ENCODE data around the gene AADACL2. TPM values are rescaled to one million over a fixed set of nuclear protein-coding genes. Genes with fewer than 3 reads are reported as not detected.
A peak's percentile ranks its signal among the peaks of the same experiment; 100 is the strongest.

The AADACL2 gene
- total RNA-seq, 1 donor from 2014 or later = not detected

DNA sequence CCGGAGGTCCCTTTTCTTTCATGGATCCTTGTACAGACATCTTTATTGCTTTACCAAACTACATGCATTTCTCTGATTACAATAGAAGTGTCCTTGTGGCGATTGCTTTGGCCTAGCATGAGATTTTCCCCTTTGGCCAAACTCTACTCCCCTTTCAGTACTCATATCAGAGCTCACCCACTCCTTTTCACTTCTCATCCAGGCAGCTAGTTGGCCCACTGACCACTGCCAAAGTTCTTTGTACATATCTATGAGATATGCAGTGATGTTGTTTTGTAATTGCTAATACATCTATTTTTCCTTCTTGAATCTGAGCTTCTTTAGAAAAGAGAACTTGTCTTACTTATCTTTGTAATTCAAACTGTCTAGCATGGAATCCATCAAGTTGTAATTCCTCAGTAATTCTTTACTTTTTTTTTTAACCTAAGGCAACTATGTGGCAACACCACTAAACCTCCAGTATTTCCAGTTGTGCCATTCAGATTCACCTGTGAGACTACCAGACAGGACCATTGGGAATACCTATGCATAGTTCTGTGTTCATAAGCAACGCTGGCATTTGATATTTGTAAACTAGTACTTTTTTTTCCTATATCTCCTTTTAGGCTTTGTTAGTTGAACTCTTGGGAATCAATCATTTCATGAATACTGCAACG lies 39.2 kb downstream of the AADACL2 start:
- TF ChIP-seq, protein P1, sequence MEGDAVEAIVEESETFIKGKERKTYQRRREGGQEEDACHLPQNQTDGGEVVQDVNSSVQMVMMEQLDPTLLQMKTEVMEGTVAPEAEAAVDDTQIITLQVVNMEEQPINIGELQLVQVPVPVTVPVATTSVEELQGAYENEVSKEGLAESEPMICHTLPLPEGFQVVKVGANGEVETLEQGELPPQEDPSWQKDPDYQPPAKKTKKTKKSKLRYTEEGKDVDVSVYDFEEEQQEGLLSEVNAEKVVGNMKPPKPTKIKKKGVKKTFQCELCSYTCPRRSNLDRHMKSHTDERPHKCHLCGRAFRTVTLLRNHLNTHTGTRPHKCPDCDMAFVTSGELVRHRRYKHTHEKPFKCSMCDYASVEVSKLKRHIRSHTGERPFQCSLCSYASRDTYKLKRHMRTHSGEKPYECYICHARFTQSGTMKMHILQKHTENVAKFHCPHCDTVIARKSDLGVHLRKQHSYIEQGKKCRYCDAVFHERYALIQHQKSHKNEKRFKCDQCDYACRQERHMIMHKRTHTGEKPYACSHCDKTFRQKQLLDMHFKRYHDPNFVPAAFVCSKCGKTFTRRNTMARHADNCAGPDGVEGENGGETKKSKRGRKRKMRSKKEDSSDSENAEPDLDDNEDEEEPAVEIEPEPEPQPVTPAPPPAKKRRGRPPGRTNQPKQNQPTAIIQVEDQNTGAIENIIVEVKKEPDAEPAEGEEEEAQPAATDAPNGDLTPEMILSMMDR (IDR thresholded peaks at IDR 0.05; ENCODE audit: borderline replicate concordance) = no peak
- no peak for DNase-seq
- H3K27ac ChIP-seq (replicated peaks) = peak overlapping the region; percentile 80
- no peaks in the 10 kb centered on the region for H3K9me3 ChIP-seq (replicated peaks)
- H3K4me1 ChIP-seq = peaks cover 51% of the 10 kb centered on the region
- no peaks in the 10 kb centered on the region for H3K36me3 ChIP-seq
- no peaks in the 10 kb centered on the region for H3K27me3 ChIP-seq (ENCODE audit: low read depth)
- H3K4me3 ChIP-seq = no peak overlapping the region
- intact Hi-C loops (cut with micrococcal nuclease) = no loop called here

DNA sequence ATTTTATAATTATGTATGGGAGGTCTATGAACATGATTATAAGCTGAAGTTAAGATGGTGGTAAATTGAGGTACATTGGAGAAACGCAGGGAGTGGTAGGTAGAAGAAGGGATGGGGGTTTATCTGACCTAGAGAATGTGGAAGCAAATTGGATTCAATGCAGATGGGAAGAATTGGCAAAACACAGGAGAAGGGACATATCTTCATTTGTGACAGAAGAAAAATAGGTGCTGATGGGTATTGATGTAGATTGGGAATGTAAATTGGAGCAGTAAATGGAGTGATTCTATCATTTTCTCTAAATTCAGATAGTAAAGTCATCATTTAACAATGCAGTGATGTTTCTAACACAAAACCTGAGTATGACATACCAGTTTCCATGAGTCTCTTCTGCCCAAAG lies 40.5 kb downstream of the AADACL2 start:
- Histone ChIP-seq H3K4me3 (no peak overlapping the region), H3K4me1 (peaks cover 42% of the 10 kb centered on the region), H3K27ac (replicated peaks) (no peak overlapping the region), H3K36me3 (no peaks in the 10 kb centered on the region), H3K27me3 (ENCODE audit: low read depth) (no peaks in the 10 kb centered on the region), H3K9me3 (replicated peaks) (no peaks in the 10 kb centered on the region)
- intact Hi-C loops (cut with micrococcal nuclease) = no loop called here
- TF ChIP-seq, protein P1 (IDR thresholded peaks at IDR 0.05; ENCODE audit: borderline replicate concordance) = no peak
- no peak for DNase-seq

DNA sequence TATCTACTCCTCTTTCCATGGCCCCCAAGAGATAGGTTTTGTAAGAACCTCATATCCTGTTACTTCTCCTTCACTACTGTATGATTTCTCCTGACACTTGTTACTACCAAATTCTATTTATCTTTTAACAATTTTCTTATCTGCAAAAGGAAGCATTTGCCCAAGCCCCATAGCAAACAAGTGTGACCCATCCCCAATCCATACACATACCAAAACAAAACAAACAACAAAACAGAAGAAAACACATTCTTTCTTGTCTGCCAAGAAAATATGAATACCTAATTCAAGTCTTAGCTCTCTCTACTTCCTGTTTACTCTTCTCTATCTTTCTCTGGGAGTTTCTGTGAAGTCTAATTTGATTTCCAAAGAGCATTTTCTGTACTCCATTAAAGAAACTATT lies 41.2 kb downstream of the AADACL2 start:
- no peak for DNase-seq
- TF ChIP-seq, protein P1 (IDR thresholded peaks at IDR 0.05; ENCODE audit: borderline replicate concordance) = no peak
- Histone ChIP-seq H3K27me3 (ENCODE audit: low read depth) (no peaks in the 10 kb centered on the region), H3K4me3 (no peak overlapping the region), H3K27ac (replicated peaks) (no peak overlapping the region), H3K9me3 (replicated peaks) (no peaks in the 10 kb centered on the region), H3K36me3 (no peaks in the 10 kb centered on the region), H3K4me1 (peaks cover 35% of the 10 kb centered on the region)
- intact Hi-C loops (cut with micrococcal nuclease) = no loop called here

DNA sequence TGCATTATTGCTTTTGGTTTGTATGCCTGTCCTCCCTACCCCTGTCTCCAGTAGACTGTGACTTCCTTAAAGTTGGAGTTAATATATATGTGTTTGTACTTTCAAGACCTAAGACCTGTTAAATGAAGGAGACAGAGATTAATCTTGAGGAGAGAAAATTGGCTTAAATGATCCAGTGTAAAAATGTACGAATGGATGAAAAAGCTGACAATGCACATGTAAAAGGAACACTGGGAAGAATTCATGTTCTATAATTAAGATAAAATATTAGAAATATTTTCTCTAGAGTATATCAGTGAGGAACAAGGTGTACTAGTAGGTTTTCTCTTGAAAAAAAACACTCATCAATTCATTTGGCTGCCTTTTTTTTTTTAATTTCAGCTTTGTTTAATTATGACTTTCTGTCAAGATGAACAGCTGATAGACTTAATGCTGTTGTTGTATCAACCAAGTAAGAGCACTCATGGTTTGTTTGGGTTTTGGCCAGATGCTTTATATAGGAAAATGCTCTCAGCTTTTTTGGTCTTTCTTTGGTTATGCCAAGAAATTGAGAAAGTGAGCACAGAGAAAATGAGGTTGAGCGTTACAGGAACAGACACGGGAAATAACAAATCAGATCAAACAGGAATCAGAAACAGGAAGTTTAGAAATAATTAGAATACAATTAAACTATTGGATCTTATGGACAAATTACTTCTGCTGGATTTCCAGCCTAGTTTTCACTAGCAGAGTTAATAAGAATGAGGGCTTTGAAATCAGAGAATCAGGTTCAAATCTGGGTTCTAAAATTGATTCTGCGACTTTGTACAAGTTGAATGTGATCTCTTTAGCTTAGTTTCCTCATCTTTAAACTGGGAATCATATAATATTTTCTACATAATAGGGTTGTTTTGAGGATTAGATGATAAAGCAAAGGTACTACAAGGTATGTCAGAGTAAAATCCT lies 41.9 kb downstream of the AADACL2 start:
- Histone ChIP-seq H3K4me1 (peaks cover 28% of the 10 kb centered on the region), H3K36me3 (no peaks in the 10 kb centered on the region), H3K9me3 (replicated peaks) (no peaks in the 10 kb centered on the region), H3K27me3 (ENCODE audit: low read depth) (no peaks in the 10 kb centered on the region), H3K27ac (replicated peaks) (no peak overlapping the region), H3K4me3 (no peak overlapping the region)
- intact Hi-C loops (cut with micrococcal nuclease) = no loop called here
- DNase-seq = no peak
- TF ChIP-seq, protein P1 (IDR thresholded peaks at IDR 0.05; ENCODE audit: borderline replicate concordance) = no peak

DNA sequence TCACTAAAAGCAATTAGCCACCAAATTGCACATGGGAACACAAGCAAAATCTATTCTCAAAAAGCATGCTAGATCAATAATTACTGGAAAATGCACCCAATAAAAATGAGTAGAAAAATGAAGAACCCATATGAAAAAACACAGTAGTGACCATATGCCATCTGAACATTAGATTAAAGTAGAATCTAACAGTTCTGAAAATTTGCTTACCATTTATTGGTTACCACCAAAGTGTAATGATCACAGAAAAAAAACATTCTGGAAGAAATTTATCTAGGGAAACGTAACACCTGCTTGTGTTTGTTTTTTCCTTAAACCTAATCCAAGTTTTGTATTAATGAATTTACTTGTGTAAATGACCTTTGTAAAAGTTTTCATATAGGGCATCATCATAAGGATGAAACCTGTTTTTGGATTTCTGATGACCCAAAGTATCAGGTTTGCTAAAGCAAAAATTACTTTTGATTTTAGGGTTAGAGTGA lies 42.6 kb downstream of the AADACL2 start:
- intact Hi-C loops (cut with micrococcal nuclease) = no loop called here
- no peak overlapping the region for H3K4me3 ChIP-seq
- H3K36me3 ChIP-seq = no peaks in the 10 kb centered on the region
- H3K4me1 ChIP-seq = peaks cover 21% of the 10 kb centered on the region
- H3K27ac ChIP-seq (replicated peaks) = no peak overlapping the region
- H3K9me3 ChIP-seq (replicated peaks) = no peaks in the 10 kb centered on the region
- no peak for DNase-seq
- TF ChIP-seq, protein P1 (IDR thresholded peaks at IDR 0.05; ENCODE audit: borderline replicate concordance) = no peak
- H3K27me3 ChIP-seq (ENCODE audit: low read depth) = no peaks in the 10 kb centered on the region

All from left ventricle myocardium inferior (tissue), 1 donor.